ENCODE data around the gene ZBTB43. TPM values are rescaled to one million over a fixed set of nuclear protein-coding genes. Genes with fewer than 3 reads are reported as not detected.

ZBTB43 gene
- total RNA-seq, 1 donor from 2014 or later = 23.0 TPM

DNA sequence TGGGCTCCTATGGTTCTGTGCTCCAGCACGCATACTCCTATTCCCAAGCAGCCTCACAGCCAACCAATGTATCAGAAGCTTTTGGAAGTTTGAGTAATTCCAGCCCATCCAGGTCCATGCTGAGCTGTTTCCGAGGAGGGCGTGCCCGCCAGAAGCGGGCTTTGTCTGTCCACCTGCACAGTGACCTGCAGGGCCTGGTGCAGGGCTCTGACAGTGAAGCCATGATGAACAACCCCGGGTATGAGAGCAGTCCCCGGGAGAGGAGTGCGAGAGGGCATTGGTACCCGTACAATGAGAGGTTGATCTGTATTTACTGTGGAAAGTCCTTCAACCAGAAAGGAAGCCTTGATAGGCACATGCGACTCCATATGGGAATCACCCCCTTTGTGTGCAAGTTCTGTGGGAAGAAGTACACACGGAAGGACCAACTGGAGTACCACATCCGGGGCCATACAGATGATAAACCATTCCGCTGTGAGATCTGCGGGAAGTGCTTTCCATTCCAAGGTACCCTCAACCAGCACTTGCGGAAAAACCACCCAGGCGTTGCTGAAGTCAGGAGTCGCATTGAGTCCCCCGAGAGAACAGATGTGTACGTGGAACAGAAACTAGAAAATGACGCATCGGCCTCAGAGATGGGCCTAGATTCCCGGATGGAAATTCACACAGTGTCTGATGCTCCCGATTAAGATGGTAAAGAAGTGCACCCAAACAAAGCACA lies 75.5 kb downstream of the ZBTB43 start:
- H3K27me3 Mint-ChIP-seq (ENCODE audit: low read depth) = peaks cover 2% of the 10 kb centered on the region
- peaks cover 2% of the 10 kb centered on the region for H3K36me3 Mint-ChIP-seq (ENCODE audit: low read depth)
- TF ChIP-seq CTCF (conservative IDR thresholded peaks at IDR 0.05) = no peak
- no peak overlapping the region for H3K4me3 Mint-ChIP-seq
- H3K4me1 Mint-ChIP-seq = peaks cover 8% of the 10 kb centered on the region
- H3K9me3 Mint-ChIP-seq = no peaks in the 10 kb centered on the region
- no peak overlapping the region for H3K27ac Mint-ChIP-seq (ENCODE audit: unreplicated experiment)
- no peak for DNase-seq (ENCODE audit: low read depth, low spot score)

GRCh38 chr9:126880947-126881332 lies 76.1 kb downstream of the ZBTB43 start:
- Mint-ChIP-seq H3K27me3 (ENCODE audit: low read depth) (peaks cover 2% of the 10 kb centered on the region), H3K36me3 (ENCODE audit: low read depth) (peaks cover 2% of the 10 kb centered on the region), H3K9me3 (no peaks in the 10 kb centered on the region), H3K4me3 (no peak overlapping the region), H3K4me1 (peaks cover 6% of the 10 kb centered on the region), H3K27ac (ENCODE audit: unreplicated experiment) (no peak overlapping the region)
- TF ChIP-seq CTCF (conservative IDR thresholded peaks at IDR 0.05) = no peak
- no peak for DNase-seq (ENCODE audit: low read depth, low spot score)

DNA sequence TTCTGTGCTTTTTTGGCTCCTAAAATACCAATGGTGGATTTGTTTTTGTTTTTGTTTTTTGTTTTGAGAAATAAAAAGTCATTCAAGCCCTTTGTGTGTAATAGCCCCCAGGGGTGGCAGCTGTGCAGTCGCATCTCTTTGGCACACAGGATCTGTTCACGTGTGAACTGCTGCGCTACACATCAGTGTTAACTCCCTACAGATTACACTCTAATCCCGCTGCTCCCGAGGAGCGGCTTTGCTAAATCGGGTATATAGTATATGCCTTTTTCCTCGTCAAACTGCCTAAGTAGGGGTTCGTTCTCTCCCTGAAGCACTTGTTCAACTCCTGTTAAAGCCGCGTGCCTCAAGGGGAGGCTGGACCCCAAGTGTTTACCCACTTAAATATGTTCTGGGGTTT lies 77.9 kb downstream of the ZBTB43 start:
- Mint-ChIP-seq H3K27ac (ENCODE audit: unreplicated experiment) (no peak overlapping the region), H3K27me3 (ENCODE audit: low read depth) (no peaks in the 10 kb centered on the region), H3K4me1 (peaks cover 8% of the 10 kb centered on the region), H3K4me3 (no peak overlapping the region), H3K9me3 (no peaks in the 10 kb centered on the region), H3K36me3 (ENCODE audit: low read depth) (no peaks in the 10 kb centered on the region)
- TF ChIP-seq CTCF (conservative IDR thresholded peaks at IDR 0.05) = no peak
- DNase-seq (ENCODE audit: low read depth, low spot score) = no peak

GRCh38 chr9:126883636-126884035 lies 78.8 kb downstream of the ZBTB43 start:
- no peak for TF ChIP-seq CTCF (conservative IDR thresholded peaks at IDR 0.05)
- no peaks in the 10 kb centered on the region for H3K9me3 Mint-ChIP-seq
- no peaks in the 10 kb centered on the region for H3K27me3 Mint-ChIP-seq (ENCODE audit: low read depth)
- no peak overlapping the region for H3K4me3 Mint-ChIP-seq
- DNase-seq (ENCODE audit: low read depth, low spot score) = no peak
- H3K4me1 Mint-ChIP-seq = peaks cover 8% of the 10 kb centered on the region
- H3K36me3 Mint-ChIP-seq (ENCODE audit: low read depth) = no peaks in the 10 kb centered on the region
- peak overlapping the region; percentile 73 for H3K27ac Mint-ChIP-seq (ENCODE audit: unreplicated experiment)

GRCh38 chr9:126885131-126885641 lies 80.3 kb downstream of the ZBTB43 start:
- Mint-ChIP-seq H3K4me3 (no peak overlapping the region), H3K27me3 (ENCODE audit: low read depth) (no peaks in the 10 kb centered on the region), H3K36me3 (ENCODE audit: low read depth) (no peaks in the 10 kb centered on the region), H3K4me1 (peaks cover 16% of the 10 kb centered on the region), H3K27ac (ENCODE audit: unreplicated experiment) (no peak overlapping the region), H3K9me3 (no peaks in the 10 kb centered on the region)
- no peak for TF ChIP-seq CTCF (conservative IDR thresholded peaks at IDR 0.05)
- DNase-seq (ENCODE audit: low read depth, low spot score) = no peak

Data from neural crest cell (in vitro differentiated cells).